Kidney capillary endothelial cell (primary cell): ENCODE measurements around the gene CPLX4.

Experiments
- DNase-seq: peaks from one replicate; pipeline ENCODE4 v3.0.0-alpha.2; 2018; ENCODE audit warnings: low spot score

CPLX4 gene, protein sequence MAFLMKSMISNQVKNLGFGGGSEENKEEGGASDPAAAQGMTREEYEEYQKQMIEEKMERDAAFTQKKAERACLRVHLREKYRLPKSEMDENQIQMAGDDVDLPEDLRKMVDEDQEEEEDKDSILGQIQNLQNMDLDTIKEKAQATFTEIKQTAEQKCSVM

DNA sequence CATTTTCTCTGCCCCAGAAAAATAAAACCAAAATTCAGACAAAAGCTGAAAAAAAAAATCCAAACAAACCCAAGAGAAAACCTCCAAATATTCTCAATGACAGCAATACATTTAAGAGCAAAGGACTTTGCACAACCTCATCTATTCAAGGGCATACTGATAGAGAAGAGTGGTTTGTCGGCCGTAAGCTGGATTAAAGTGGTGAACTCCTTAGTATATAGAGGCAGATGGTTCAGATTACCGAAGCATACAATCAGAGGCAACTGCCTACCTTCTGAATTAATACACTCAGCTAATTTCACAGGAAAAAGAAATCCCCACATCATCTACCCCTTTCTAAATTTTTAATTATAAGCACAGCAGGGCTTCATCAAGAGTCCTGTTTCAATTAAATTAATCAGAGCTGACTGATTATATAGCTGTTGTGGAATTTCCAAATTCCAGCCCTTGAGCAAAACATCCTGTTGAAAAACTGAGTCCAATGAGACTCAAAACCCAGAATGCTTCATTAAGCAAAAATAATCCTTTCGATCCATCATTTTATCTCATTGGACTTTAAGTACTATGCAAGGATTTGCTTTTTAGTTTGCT is at the start of gene CPLX4:
Gene CPLX4 (minus strand): TSS at position 190 of the 591 bp plus-strand sequence. CDS start 187 bp downstream, at position 3.
- no peak for DNase-seq

DNA sequence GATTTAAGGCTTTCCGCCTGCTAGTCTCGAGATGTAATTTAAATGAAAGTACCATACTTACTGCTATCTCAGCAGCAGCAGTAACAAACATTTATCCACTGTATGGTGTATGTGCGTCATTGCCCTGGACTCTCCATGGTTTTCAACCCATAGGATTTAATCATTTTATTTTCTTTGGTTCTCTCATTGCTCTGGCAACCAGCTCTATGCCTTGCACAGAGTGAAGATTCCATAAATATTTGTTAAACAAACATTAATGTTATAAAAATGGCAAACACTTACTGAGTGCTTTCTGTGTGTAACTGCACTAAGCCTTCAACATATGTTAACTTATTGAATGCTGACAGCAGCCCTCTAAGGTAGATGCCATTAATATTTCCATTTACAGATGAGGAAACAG is 41.9 kb upstream of the CPLX4 start:
- DNase-seq: no peak

DNA sequence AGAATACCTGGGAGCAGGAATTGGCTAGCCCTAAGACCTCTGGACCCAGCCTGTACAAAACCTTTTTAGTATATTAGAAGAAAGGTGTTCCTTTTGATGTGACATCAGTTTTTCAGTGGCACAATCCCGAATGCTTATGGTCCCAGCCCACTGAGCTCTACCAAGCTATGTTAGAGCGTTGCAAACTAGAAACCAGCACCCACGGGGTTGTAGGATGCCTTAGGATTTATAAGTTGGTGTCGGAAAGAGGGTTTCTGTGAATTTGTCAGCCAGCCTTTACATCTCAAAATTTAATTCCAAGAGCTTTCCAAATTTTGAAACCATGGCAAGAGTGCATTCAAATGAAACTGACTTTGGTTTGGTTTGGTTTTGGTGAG is 41.1 kb upstream of the CPLX4 start:
- DNase-seq: no peak

DNA sequence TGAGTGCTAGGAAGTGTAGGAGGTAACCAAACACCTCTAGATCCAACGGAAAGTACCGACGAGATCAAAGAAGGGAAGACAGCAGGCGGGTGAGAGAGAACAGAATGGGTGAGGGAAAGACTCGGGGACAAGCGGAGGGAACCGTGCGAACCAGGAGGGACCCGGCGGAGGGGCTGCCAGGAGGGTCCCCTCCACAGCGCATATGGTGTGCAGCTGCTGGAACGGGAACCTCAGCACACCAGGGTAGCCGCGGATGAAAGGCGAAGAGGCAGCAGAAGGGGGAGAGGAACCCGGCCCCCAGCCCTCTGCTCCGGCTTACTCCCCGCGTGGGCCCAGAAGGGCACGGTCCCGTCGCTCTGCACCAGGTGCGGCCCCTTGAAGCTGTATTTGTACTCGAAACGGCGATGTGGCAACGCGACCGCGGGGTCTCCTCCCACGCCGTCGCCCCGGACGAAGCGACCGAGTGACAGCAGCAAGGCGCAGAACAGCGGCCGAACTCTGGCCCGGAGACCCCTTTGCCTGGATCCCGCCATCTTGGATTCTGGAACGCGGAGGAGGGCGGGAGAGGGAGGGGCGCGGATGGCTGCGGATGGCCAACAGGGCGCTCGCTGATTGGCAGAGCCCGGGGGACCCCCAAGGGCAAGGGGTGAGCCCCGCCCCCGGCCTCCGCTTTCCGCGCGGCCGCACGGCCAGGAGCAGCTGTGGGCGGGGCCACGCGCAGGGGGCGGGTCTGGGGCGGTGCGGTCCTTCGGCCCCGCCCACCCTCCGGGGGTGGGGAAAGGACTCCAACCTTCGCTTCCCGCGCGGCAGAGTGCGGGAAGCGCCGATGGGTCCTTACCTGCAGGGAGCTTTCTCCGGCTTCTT is 40.5 kb upstream of the CPLX4 start, which contains the start of gene LMAN1:
Gene LMAN1 (minus strand): TSS at position 554 of the 864 bp plus-strand sequence. CDS start 21 bp downstream, at position 533.
- DNase-seq: peak; percentile 92

DNA sequence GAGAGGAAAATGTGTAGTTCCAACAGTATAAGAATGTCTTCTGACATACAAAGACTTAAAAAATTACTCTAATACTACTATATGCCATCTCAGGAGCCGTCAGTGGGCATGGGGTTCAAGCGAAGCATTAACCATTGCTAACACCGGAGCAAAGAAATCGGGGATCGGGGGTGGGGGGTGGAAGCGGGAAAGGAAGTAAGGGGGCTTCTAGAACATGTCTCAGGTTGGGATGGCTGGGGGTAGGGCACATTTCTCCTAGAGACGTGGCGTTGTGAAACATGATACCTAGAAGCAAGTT is 39.9 kb upstream of the CPLX4 start:
- DNase-seq: peak; percentile 18

DNA sequence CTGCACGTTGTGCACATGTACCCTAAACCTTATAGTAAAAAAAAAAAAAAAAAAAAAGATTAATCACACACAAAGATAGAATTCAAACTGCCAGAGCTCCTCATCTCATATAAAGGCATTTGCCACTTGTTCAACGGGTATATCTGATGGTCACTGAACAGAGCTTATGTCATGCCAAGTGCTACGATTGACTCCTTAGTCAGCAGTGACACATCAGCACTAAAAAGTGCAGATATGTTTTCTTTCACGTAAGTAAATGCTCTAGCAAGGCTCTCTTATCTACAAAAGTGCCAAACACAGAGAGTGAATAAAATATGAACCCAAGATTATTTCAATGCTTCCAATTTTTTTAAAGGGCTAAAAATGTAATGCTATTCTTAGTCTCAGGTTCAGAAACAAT is 39.5 kb upstream of the CPLX4 start:
- peak; percentile 69 for DNase-seq

DNA sequence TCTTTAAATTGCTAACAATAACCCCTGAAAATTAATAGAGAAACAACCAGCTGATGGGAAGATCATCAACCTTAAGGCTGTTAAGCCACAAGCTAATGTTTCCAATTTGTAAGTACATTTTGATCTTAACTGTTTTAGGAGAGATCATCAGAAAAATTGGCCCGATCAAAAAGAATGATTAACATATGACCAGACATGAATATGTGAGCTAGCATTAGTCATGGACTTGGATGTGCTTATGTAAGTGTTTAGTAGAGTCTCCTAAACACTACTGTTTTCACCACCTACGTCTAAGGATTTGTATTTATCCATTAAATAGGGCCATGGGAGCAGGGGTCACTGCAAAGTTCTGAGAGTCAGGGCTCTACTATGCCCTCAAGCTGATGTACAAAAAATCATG is 36.3 kb upstream of the CPLX4 start:
- DNase-seq: no peak

DNA sequence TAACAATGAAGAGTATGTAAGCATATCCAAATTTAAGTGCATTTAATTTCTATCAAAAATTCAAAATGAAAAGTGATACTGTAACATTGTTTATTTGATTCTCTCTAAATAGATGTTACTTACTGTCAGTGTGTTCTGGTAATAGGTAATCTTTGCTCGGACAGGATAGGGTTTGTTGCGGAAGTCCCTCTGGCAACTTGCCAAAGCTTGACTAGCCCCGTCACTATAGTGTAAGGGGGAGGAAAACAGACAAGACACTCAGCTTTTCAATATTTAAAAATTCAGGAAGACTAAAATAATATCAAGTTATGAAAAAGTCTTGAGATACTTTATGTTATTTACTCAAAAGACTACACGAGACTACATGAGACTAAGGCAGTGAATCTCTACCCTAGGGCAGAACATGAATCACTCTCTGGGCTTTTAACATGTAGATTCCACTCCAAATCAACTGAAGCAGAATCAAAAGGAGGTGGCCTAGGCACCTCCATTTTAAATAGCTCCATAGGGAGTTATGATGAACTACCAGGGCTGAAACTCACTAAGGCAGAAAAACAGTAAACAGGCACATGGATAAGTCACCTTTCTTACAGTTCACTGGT is 34.7 kb upstream of the CPLX4 start:
- DNase-seq: peak; percentile 15

DNA sequence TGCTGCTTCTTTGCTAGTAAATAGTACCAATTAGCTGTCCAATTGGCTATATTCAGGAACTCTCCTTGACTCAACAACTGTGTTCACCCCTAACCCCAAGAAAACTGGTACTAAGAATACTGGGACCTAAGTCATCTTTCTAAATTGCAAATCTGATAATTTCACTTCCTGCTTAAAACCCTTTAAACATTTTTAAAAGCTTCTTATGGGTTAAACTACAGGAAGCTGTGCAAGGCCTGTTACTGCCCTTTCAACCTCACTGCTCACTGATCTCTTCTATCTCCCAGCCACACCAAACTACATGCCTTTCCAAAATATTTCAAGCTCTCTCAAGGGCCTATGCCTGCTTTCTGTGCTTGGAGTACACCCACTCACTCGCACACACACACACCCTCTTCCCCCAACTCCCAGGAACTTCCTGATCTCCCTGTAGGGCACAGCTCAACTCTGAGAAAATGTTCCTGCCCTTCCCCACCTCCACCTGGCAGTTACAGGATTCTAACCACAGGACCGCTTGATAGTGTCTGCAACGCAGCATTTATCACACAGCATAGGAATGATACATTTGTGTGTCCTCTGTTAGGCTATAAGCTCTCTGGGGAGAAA is 33.9 kb upstream of the CPLX4 start:
- no peak for DNase-seq

DNA sequence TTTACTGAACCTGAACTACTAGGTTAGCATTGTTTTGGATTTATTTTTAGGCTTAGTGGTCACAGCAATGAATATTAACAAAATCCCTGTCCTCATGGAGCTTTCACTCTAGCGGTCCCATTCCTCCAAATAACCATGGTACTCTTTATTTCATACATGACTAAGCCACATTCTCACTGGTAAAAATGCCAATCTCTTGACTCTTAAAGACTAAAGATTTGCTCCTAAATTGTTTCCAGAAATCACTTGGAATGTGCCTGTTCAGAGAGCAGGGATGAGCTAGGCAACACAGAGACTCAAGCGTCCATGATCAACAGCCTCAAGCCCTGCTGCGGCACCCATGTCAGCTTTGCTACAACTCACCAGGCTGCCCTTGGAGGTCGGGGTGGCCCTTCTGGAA is 27.1 kb upstream of the CPLX4 start:
- DNase-seq: no peak

DNA sequence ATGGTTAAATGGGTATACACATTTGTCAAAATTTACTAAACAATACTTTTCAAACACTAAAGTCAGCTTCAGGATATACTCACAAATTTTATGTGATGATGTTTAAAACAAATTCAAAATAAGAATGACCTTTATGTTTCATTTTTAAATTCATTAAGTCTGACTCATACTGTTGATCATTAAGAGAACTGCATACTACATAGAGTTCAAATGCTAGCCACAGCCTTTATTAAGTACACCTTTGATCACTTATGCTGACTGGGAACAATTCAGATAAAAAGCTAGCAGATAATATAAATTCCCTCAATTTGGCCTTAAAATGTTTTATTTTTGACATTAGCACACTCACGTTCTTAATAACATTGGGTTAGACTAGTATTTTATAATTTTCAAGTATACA is 26.5 kb upstream of the CPLX4 start:
- DNase-seq: no peak

DNA sequence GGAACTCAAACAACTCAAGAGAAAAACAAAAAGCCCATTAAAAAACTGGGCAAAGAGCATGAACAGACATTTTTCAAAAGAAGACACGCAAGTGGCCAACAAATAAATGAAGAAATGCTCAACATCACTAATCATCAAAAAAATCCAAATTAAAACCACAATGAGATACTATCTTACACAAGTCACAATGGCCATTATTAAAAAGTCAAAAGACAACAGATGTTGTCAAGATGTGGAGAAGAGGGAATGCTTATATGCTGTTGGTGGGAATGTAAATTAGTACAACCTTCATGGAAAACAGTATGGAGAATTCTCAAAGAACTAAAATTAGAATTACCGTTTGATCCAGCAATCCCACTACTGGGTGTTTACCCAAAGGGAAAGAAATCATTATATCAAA is 25.5 kb upstream of the CPLX4 start:
- no peak for DNase-seq

DNA sequence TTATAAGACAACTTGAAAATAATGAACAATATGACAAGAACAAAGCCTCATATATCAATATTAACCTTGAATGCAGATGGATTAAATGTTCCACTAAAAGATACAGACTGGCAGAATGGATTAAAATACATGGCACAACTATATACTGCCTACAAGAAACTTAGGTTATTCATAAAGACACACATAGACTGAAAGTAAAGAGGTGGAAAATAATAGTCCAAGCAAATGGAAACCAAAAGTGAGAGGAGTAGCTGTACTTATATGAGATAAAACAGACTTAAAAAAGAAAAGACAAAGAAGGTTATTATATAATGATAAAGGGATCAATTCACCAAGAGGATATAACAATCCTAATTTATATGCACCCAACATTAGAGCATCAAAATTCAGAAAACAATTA is 22.4 kb upstream of the CPLX4 start:
- DNase-seq: no peak

DNA sequence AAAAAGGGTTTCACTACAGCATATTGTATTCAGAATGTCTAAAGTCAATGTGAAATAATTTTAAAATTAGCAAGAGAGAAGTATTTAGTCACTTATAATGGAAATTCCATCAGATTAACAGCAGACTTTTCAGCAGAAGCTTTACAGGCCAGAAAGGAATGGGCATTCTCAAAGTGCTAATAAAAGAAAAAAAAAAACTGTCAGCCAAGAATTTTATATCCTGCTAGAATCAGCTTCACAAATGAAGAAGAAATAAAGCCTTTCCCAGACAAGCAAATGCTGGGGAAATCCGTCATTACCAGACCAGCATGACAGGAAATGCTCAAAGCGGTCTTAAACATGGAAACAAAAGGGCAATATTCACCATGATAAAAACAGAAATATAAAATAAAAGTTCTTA is 21.9 kb upstream of the CPLX4 start:
- DNase-seq: no peak

DNA sequence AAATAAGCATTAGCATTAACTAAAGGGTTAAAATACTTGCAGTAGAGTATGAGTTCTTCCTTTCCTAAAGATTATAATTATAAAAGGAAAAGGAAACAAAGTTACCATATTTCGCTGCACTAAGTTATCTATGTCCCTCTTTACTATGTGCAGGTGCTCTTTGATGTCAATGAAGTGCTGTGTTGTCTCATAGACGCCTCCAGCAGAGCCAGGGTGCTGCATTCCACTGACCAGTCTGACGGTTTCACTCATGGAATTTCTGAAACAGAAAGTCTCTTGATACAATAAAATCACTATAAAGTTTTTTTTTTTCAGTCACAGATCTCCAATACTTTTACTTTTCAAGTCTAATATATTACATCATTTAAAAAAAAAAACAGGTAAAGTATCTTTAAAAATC is 14.5 kb upstream of the CPLX4 start:
- no peak for DNase-seq

DNA sequence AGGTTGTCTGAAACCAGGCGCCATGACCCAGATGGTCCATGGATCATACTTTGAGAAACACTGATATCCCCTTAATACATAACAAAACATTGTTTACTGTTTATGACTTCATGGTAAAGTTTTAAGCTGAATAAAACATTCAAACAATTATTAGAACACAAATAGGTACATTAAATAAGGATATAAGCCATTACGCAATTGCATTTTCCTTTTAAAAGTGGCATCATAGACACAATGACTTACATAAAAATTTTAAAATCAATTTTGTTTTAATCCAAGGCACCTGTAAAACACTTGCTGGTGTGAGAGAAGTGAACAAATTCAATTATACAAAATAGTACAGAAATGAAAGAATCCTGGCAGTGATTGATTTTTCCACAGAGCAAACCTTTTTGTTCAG is 10.2 kb upstream of the CPLX4 start:
- DNase-seq: no peak

DNA sequence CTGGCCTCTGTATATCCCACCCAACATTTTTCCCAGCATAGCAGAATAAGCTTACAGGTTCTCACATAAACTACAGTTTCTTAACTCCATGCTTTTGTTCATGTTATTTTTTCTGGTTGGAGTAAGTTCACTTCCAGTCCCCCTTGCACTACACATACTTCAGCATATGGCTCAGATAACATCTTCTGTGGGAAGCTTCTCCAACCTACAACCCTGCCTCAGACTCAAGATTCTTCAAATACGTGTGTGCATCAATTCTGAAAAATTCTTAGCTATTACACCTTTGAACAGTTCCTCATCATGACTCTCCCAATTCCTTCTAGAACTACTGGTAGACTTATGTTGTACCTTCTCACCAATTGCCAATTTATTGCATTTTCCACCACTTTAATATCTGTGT is 7.5 kb upstream of the CPLX4 start:
- DNase-seq: no peak

DNA sequence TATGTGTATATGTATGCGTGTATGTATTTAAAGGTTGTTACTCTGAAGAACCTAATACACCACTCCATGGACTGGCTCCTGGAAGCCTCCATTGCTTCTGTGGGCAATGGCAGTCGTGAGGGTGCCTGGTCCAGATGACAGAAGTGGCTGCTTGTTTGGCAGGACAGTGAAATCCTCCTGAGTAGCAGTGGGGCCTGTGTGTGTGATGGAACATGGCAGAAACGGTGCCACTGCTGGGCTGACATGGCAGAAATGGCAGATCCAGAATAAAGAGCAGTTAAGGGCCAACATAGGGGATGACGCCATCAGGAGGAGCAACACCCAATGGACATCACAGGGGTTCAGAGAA is 6.1 kb upstream of the CPLX4 start:
- DNase-seq: no peak

DNA sequence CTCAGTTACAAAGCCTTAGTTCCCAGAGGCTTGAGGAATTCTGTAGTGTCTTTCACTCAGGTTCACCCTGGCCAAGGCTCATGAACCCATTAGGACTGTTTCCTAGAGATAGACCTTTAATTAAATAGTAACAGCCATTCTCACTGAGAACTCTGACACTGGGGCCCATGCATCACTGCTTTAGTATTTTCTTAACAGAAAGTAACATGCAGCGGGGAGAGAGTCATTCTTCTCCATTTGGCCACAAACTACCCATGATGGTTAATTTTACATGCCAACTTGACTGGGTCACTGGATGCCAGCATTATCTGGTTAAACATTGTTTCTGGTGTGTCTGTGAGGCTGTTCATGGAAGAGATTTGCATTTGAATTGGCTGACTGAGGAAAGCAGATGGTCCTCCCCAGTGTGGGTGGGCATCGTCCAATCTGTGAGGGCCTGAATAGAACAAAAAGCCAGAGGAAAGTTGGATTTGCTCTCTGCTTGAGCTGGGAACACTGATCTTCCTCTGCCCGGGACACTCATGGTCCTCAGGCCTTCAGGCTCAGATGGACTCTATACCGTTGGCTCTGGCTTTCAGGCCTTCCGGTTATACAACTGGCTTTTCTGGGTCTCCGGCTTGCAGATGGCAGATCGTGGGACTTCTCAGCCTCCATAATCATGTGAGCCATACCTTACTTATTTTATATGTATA is 5.6 kb upstream of the CPLX4 start:
- no peak for DNase-seq

DNA sequence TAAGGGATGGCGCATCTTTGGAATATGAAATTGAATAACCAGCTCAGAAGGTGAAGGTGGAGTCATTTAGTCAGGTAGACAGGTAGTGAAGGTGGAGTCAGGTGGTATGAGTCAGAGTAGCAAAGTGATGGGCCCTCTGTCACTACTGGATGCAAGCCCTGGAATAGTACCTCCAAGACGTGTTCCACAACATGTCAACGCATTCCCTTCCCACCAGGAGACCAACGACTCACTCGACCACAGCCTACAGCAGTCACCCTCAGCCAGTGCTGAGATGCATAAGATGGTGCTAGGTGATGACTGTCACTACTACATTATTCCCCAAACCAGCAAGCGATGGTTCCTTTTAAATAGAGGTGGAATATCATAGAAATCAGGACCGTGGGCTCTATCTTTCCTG is 6.8 kb downstream of the CPLX4 start:
- no peak for DNase-seq

DNA sequence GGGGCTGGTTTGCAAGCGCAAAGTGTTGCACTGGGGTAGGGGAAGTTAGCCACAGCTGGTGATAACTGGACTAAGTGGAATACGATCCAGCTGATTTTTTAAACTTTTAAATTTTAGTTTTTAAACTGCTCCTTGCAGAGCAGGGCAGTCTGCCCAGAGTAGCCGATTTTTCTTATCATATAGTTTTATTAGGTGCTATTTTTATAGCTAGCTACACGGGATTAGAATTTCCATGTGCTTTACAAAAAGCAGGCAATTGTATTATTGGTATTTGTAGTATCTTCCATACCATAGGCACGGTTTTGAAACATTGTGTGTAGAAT is 9.6 kb downstream of the CPLX4 start:
- DNase-seq: no peak

DNA sequence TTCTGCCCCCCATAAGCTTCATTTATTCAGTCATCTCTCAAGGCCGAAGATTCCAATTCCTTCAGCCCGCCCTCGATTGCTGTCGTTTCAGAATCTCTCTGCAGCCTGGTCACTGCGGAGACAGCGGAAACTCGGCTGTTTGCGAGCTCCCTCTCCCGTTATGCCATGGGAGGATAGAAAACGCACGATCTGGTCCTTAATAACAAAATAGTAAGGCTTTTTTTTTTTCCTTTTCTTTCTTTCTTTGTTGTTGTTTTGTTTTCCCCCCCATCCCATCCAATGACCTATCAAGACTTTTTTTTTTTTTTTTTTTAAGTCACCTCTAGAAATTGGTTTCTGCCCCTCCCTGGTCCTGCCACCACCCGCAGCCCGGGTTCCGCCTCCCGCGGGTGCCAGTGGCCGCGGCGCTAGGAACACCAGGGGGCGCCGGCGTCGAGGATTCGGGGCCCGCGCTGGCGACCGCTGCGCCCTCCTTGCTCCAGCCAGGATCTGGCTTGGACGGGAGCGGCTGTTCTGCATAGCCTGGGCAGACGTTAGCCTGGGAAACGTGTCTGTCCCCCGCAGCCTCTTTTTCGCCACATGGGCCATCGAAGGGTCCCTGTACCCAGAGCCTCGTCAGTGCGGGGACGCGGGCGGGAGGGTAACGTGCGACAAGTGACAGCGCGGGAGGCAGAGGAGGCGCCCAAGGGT is 10.1 kb downstream of the CPLX4 start:
- DNase-seq: peak; percentile 55
